ENCODE measurements around the gene OSER1. TPM values are rescaled to one million over a fixed set of nuclear protein-coding genes. Genes with fewer than 3 reads are reported as not detected.
"Not testable (repeated sequence)": the region's sequence is repeated elsewhere in the genome, so short reads cannot be mapped to it uniquely, and the experiment has no call there.

The OSER1 gene
- total RNA-seq, 1 donor from 2014 or later = 39.9 TPM

DNA sequence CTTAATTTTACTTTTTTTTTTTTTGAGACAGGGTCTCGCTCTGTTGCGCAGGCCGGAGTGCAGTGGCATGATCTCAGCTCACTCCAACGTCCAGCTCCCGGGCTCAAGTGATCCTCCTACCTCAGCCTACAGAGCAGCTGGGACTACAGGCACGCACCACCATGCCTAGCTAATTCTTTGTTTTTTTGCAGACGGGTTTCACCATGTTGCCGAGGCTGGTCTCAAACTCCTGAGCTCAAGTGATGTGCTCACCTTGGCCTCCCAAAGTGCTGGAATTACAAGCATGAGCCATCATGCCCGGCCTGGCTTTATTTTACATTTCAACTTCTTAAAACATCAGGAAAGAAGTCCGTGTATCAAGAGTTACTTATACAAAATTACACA is 5.7 kb downstream of the OSER1 start:
- no peak for FAIRE-seq

DNA sequence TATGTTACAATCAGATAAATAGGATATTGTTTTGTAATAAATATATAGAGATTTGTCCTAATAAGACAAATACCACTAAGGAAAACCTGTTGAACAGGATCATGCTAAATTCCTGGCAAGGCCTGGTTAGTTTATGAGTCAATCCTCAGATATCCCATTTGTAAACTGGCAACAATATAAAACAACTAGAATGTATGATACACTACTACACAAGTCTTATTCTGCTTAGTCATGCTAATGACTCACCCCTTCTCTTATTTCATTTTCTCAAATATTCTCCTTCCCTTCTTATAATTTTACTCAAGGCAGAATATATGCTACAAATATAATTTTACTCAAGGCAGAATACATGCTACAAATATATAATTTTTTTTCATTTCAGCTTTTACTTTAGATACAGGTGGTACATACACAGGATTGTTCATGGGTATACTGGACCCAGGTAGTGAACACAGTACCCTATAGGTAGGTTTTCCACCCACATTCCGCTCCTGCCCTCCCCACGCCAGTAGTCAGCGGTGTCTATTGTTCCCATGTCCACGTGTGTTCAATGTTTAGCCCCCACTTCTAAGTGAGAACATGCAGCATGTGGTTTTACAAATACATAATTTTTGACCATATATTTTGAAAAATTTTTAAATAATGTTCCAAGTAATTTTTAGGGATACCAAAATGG is 6.3 kb downstream of the OSER1 start:
- DNase-seq (ENCODE audit: low spot score in 2 of 2) (peak in 1 of 2 donors; percentile 24), FAIRE-seq (no peak)

More for the DNA sequence above, 5.7 kb downstream of the OSER1 start:
- no peak for DNase-seq (ENCODE audit: low spot score in 2 of 2)

DNA sequence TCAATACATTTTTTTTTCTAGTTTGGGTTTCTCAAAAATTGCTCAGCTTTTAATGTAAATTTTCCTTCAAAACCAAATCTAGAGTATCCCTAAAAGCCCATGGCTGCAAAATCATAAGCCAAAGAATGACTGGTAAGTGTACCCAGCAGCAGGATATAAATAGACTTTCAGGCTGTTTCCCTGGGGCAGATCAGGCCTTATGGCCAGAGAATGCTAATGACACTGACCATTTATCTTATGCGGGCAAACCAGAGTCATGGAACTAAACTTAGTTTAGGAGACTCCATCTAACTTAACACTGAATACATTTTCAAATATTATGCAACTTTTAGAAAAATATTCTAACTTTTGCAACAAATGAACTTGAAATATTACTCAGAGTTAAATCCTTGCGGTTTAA is 7.4 kb downstream of the OSER1 start:
- FAIRE-seq (no peak), DNase-seq (ENCODE audit: low spot score in 2 of 2) (no peak)

DNA sequence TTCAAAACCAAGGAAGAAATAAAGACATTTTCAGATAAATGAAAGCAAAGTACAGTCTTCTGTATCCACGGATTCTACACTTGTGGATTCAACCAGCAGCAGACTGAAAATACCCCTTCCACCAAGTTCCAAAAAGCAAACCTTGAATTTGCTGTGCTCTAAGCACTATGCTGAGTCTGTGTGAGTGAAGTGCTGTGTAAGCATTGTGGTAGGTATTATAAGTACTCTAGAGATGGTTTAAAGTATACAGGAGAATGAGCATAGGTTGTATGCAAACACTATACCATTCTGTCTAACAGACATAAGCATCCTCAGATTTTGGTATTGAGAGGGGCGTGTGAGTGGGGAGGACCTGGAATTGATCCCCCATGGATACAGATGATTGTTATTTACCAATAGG is 9.6 kb downstream of the OSER1 start:
- DNase-seq (ENCODE audit: low spot score in 2 of 2) = no peak
- no peak for FAIRE-seq

DNA sequence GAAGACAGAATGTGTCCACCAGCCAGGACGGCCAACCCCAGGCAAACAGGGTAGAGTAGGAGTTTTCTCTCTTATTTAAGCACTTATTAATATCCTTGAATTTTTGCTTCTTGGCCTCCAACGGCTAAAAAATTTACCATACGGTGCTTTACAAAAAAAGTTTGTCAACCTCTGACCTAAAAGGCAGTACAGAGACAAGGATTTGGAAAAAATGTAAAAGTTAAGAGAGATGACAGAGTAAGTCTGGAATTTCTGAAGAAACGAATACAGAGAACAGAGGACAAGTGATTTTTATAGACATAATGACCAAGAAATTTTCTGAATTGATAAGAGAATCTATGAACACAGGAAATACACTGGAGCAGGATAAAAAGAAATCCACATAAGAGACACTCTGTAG is 10.2 kb downstream of the OSER1 start:
- no peak for DNase-seq (ENCODE audit: low spot score in 2 of 2)
- no peak for FAIRE-seq

DNA sequence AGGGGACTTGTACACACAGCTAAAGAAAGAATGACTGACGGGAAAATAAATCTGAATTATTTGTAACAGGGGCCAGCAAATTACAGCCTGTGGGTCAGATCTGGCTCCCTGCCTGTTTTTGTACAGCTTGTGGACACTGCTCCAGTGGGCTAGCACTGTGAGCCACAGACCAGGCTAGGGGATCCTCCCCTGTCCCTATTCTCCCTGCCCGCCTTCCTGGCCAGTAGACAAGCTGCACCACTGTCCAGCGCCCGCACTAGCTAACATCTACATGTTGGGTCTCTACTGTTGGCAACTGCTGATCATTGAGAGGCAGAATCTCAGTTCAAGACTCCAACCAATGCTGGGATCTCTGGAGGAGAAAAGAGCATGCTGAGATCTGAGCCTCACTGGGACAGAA is 10.7 kb downstream of the OSER1 start:
- no peak for DNase-seq (ENCODE audit: low spot score in 2 of 2)

DNA sequence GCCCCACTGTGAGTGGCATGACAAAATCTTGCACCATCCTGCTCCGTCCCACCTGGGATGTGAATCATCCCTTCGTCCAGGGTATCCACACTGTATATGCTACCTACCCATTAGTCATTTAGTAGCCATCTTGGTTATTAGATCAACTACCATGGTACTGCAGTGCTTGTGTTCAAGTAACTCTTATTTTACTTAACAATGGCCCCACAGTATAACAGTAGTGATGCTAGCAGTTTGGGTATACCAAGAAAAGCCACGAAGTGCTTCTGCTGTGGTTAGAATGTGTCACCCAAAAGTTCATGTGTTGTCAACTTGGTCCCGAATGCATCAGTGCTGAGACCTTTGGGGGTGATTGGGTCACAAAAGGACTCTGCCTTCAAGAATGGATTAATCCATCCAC is 11.7 kb downstream of the OSER1 start:
- DNase-seq (ENCODE audit: low spot score in 2 of 2) (no peak), FAIRE-seq (no peak)

More for the DNA sequence above, 10.7 kb downstream of the OSER1 start:
- no peak for FAIRE-seq

DNA sequence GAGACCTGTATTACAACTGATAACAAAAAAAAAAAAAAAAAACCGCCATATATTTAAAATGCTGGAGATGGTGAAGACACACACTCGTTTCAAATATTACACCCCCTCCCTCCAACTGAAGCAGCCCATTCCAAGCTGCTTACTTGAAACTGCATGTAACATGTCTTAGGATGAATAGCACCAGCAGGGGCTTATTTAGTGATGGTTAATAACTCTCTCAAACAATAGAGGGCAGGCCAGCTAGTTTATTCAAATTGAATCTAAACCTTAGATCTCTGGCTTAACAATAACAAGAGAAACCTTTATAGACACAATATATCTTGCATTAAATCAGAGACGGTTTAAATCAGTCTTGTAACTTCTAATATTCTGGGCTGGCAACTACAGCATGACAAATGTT is 14.3 kb downstream of the OSER1 start:
- DNase-seq (ENCODE audit: low spot score in 2 of 2) = no peak
- FAIRE-seq = no peak

DNA sequence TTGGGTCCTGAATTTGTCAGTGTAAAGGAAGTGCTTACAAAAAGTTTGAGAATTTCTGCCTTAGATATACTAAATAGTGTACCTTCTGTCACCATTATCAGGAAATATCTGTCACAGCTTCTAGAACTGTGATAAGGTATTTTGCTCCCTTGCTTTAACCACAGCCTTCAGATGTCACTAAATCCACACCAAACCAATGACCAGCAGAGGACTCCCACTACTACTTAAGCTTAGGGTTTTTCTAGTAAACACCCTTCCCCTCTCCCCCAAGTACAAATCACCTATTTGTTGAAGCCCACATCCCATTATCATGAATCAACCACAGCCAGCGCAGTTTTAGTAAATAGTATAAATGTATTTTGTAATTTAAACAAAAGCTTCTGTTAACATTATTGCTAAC is 15.0 kb downstream of the OSER1 start:
- FAIRE-seq (no peak), DNase-seq (ENCODE audit: low spot score in 2 of 2) (no peak)

DNA sequence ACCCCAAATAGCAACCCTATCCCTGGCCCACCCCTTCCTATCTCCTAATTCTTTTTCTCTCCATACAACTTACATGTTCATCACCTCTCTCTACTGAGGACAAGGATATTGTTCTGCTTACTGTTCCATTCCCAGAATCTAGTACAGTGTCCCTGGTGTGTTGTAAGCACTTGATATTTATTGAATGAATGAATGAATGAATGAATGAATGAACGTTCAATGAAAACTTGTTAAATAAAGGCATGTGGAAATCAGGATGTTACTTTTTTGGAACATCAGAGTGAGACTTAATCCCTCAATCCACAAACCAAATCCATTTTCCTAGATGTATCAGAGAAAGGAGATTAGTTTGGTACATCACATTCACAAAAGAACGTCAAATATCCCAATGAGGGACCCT is 16.8 kb downstream of the OSER1 start:
- DNase-seq (ENCODE audit: low spot score in 2 of 2) (no peak), FAIRE-seq (no peak)

DNA sequence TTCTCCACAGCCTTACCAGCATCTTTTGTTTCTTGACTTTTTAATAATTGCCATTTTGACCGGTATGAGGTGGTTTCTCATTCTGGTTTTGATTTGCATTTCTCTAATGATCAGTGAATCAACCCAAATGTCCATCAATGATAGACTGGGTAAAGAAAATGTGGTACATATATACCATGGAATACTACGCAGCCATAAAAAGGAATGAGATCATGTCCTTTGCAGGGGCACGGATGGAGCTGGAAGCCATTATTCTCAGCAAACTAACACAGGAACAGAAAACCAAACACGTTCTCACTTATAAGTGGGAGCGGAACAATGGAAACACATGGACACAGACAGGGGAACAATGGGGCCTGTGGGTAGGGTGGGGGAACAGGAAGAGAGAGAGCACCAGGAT is 18.9 kb downstream of the OSER1 start:
- not testable (repeated sequence) for FAIRE-seq; DNase-seq (ENCODE audit: low spot score in 2 of 2)

DNA sequence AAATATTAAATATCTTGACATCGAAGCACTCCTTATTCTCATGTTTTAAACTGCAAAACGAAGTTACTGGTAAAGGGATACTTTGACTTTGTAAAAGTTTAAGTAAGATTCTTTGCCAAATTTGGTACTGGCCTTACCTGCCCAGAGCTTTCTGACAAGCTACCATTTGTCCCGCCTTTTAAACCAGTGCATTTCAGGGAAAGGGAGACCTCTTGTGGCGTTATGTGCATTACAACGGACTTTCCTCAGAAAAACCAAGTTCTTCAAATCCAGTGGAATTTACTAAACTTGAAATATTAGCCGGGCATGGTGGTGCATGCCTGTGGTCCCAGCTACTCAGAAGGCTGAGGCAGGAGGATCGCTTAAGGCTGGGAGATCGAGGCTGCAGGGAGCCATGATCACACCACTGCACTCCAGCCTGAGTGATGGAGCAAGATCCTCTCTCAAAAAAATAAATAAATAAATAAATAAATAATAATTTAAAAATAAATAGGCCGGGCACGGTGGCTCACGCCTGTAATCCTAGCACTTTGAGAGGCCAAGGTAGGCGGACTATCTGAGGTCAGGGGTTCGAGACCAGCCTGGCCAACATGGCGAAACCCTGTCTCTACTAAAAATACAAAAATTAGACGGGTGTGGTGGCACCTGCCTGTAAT is 20.2 kb downstream of the OSER1 start:
- FAIRE-seq = not testable (repeated sequence)
- peak; percentile 37 to 52 for DNase-seq (ENCODE audit: low spot score in 2 of 2)

DNA sequence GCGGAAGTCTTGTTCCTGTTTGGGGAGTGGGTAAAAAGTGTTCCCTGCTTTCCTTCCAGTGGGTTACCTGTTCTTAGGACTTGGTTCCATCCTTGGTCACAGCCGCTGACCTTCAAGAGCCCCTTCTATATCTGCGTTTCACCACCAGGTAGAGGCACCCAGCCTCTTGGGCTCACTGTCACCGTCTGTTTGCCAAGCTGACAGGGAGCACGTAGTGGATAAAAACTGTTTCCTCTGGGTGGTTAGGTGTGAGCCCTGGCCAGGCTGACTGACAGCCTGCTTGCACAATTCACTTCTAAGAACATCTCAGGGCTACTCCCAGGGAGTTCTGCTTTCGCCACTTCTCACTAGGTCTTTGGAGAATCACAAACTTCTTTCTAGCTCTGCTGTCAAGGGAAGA is 21.8 kb downstream of the OSER1 start:
- FAIRE-seq = no peak
- DNase-seq (ENCODE audit: low spot score in 2 of 2) = no peak

DNA sequence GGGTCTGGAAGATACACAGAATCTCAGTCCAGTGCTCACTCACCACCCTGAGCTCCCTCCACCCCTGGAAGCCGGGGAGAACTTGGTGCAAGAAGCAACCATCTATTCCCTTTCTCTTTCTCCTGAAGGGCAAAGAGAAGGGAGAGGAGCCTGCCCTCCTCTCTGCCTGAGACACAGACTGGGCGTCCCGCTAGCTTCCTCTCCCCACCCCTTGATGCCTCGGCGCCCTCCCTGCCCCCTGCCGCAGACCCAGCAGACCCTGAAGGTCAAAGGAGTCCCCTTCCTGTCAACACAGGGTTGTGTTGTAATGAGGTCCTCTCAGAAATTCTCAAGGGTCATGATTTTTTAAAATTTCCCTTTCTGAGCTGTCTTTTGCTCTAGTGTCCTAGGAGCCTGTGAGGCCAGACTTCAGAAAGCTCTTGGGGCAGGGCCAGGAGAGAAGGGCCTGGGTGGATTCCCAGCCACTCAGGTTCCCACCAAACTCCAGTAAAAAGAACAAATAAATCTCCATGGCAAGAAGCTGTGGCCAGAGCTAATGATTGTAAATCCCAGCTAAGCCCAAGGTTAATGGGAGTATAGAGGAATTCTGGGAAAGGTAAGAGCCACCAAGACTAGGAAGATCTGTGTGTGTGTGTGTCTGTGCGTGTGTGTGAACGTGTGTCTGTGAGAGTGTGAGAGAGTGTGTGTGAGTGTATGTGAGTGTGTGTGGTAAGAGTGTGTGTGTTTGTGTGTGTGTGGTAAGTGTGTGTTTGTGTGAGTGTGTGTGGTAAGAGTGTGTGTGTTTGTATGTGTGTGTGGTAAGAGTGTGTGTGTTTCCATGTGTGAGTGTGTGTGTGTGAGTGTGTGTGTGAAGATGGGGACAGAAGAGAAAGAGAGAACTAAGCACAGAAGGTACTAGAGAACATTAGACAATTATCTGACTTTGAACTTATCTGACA is 22.5 kb downstream of the OSER1 start:
- no peak for DNase-seq (ENCODE audit: low spot score in 2 of 2)
- no peak for FAIRE-seq

DNA sequence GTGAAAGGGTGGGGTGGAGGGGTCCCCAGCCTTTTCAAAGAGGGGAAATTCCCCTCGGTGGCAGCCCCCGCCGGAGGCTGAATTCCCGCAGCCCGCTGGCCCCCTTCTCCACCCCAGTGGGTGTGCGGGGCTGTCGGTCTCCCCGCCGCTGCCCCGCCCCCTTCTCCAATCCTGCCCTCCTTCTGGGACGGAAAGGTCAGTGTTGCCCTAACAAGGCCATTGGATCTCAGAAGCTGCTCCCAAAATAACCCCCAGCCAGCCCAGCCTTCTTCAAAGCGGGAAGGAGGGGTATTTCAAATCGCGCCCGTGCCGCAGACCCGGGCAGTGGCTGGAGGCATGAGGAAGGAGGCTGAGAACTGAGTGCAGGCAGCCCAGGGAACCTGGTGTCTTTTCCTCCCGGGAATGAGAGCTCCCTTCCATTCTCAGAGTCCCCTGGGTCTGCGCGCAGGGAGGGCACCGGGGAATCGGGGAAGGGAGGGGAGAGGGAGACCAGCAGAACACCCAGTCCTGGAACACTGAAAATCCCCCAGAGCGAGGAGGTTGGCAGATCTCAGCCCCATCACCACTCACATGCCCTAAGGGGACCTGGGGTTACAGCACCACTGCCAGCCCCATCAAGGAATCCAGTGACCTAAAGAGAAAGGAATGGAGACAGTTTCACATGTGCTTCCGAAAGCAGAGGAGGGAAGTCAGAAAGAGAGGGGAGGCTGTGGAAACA is 23.4 kb downstream of the OSER1 start, which contains the start of gene JPH2:
TSS of gene JPH2 (minus strand) at position 135 of the 718 bp plus-strand sequence. CDS start 483 bp downstream, outside the sequence.
- FAIRE-seq (no peak), DNase-seq (ENCODE audit: low spot score in 2 of 2) (peak in 1 of 2 donors; percentile 32)

DNA sequence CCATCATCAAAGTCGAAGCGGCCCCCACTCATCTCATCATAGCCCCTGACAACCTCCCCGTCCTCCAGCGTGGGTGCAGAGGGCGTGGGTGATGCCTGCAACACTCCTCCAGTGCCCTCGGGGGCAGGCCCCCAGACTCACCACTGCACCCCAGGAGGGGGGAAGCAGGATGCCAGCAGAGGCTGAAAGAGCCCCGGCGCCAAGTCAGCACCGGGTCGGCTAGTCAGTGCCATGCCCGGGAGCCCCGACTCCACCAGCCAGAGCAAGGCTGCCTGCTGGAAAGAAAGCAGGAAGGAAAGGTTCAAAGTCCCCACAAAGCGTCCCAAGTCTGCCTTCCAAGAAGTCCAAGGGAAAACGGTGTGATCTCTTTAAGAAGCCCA is 23.9 kb downstream of the OSER1 start:
- no peak for DNase-seq (ENCODE audit: low spot score in 2 of 2)

DNA sequence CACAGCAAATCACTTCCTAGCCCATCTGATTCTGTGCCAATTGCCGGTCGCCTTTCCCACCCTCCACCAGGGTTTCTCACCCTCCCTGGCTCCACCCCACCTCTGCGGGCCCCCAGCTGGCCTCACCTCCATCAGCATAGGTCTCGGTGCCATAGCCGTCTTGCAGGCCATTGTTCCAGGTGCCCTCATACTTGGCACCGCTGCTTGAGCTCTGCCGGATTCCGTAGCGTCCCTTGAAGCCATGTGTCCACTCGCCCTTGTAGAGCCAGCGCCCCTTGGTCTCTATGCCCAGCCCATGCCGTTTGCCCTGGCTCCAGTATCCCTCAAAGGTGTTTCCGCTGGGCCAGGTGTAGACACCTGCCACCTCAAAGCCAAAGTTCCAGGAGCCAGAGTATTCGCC is 24.4 kb downstream of the OSER1 start:
- no peak for DNase-seq (ENCODE audit: low spot score in 2 of 2)
- no peak for FAIRE-seq

More for the DNA sequence above, 23.9 kb downstream of the OSER1 start:
- no peak for FAIRE-seq

DNA sequence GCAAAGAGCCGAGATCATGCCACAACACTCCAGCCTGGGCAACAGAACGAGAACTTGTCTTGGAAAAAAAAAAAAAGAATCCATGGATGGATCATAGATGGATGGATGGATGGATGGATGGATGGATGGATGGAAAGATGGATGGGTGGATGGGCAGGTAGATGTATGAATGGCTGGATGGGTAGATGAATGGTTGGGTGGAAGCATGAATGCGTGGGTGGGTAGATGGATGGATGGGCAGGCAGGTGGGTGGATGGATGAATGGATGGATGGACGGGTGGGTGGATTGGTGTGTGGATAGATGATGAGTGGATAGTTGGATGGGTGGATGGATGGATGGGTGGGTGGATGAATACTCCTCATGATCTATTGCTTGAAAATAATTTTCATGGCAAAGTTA is 25.0 kb downstream of the OSER1 start:
- FAIRE-seq (no peak), DNase-seq (ENCODE audit: low spot score in 2 of 2) (no peak)

DNA sequence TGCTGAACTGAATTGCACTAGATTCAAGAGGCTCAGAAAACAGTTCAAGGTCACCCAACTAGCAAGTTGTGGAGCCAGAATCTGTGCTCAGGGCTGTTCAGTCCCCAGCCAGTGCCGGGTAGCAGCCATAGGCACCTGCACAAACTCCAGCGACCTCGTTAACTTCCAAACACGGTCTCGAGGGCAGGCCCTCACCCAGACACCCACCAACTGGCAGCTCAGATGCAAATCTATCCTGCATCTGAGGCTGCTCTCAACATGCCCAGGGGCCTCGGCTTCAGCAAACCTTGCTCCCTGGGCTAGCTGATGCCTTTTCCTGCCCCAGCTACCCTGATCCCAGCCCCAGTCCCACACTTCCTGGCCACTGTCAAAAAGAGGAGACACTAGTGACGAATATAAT is 27.3 kb downstream of the OSER1 start:
- FAIRE-seq = no peak

DNA sequence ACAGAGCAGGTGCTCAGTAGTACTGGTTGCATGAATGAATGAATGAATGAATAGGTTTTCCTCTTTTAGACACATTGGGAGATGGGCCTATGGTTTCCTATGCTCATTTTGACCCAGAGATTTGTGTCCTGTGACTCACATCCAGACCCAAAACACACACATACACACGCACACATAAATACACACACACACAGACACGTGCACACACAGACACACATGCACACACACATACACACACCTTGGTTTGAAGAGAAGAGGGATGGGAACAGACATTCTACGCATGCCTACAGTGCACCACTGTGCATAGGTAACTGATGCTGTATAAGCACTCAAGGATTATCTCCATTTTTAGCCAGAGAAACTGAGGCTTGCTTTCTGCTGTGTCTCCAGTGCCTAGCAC is 27.7 kb downstream of the OSER1 start:
- no peak for FAIRE-seq
- DNase-seq (ENCODE audit: low spot score in 2 of 2) = no peak

More for the DNA sequence above, 27.3 kb downstream of the OSER1 start:
- no peak for DNase-seq (ENCODE audit: low spot score in 2 of 2)
